Measurements from ENCODE around the gene RBM20. TPM values are rescaled to one million over a fixed set of nuclear protein-coding genes. Genes with fewer than 3 reads are reported as not detected.

Gene RBM20
- total and polyA plus RNA-seq, 12 donors: 0.07 to 2.3 (median 0.28) TPM; not detected in 2

DNA sequence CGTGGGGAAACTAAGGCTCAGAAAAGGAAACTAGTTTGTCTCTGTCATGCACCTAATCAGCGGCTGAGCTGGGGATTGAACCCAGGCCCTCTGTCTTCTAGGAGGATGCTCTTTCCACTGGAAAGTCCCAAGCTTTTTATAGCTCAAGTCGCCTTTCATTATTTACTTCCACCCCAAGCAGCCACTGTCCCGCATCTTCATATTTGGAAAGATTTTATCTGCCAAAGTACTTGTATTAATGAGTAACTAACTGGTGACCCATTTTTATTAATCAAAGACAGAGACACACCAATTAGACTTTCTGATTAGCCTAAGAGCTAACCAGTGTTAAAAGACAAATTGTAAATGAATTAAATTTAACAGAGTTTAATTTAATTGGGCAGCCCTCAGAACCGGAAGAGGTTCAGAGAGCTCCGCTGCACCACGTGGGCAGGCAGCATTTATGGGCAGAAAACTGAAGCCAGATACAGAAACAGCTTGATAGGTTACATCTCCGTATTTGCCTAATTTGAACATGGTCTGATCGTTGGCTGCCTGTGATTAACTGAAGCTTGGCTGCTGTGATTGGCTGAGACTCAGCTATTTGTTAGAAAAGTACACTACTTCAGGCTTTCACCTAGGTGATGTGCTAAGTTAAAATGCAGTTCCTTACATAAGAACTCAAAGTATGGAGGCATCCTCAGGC, 149.1 kb downstream of the RBM20 start:
- H3K27ac ChIP-seq: no peak overlapping the region
- 78 to 85% (median 83%) methylated on average over 9 of the region's 9 CpGs for WGBS, 4 donors
- H3K36me3 ChIP-seq (replicated peaks in 1 of 2): no peaks in the 10 kb centered on the region
- no peak overlapping the region for H3K4me3 ChIP-seq
- TF ChIP-seq POLR2A (IDR thresholded peaks at IDR 0.05): no peak
- TF ChIP-seq, protein P1, sequence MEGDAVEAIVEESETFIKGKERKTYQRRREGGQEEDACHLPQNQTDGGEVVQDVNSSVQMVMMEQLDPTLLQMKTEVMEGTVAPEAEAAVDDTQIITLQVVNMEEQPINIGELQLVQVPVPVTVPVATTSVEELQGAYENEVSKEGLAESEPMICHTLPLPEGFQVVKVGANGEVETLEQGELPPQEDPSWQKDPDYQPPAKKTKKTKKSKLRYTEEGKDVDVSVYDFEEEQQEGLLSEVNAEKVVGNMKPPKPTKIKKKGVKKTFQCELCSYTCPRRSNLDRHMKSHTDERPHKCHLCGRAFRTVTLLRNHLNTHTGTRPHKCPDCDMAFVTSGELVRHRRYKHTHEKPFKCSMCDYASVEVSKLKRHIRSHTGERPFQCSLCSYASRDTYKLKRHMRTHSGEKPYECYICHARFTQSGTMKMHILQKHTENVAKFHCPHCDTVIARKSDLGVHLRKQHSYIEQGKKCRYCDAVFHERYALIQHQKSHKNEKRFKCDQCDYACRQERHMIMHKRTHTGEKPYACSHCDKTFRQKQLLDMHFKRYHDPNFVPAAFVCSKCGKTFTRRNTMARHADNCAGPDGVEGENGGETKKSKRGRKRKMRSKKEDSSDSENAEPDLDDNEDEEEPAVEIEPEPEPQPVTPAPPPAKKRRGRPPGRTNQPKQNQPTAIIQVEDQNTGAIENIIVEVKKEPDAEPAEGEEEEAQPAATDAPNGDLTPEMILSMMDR (IDR thresholded peaks at IDR 0.05): no peak
- DNase-seq: peak in 1 of 7 donors; percentile 65
- peaks cover 7 to 11% of the 10 kb centered on the region in 2 donors for H3K4me1 ChIP-seq (replicated peaks in 1 of 2)
- intact Hi-C loops (cut with DNase I): no loop called here
- H3K27me3 ChIP-seq: no peaks in the 10 kb centered on the region
- no peaks in the 10 kb centered on the region for H3K9me3 ChIP-seq (replicated peaks in 1 of 3)

GRCh38 chr10:110793886-110794285, 149.8 kb downstream of the RBM20 start:
- peak overlapping the region in 1 of 5 donors; percentile 40 for H3K27ac ChIP-seq
- TF ChIP-seq, protein P1 (IDR thresholded peaks at IDR 0.05): no peak
- TF ChIP-seq POLR2A (IDR thresholded peaks at IDR 0.05): no peak
- DNase-seq: no peak

GRCh38 chr10:110794808-110795207, 150.7 kb downstream of the RBM20 start:
- Histone ChIP-seq H3K27me3 (no peaks in the 10 kb centered on the region), H3K27ac (peak overlapping the region in 1 of 5 donors; percentile 40), H3K4me1 (replicated peaks in 1 of 2) (no peaks in the 10 kb centered on the region), H3K36me3 (replicated peaks in 1 of 2) (no peaks in the 10 kb centered on the region), H3K9me3 (replicated peaks in 1 of 3) (no peaks in the 10 kb centered on the region), H3K4me3 (no peak overlapping the region)
- TF ChIP-seq, protein P1 (IDR thresholded peaks at IDR 0.05): no peak
- TF ChIP-seq POLR2A (IDR thresholded peaks at IDR 0.05): no peak
- peak in 1 of 7 donors; percentile 88 for DNase-seq
- 73 to 86% (median 86%) methylated on average over 3 to 4 of the region's 4 CpGs for WGBS, 4 donors
- intact Hi-C loops (cut with DNase I): no loop called here

More at GRCh38 chr10:110793886-110794285, 149.8 kb downstream of the RBM20 start:
- 93 to 96% (median 95%) methylated on average over 6 of the region's 6 CpGs for WGBS, 4 donors
- no peaks in the 10 kb centered on the region for H3K9me3 ChIP-seq (replicated peaks in 1 of 3)
- H3K36me3 ChIP-seq (replicated peaks in 1 of 2): no peaks in the 10 kb centered on the region
- intact Hi-C loops (cut with DNase I): no loop called here
- H3K27me3 ChIP-seq: no peaks in the 10 kb centered on the region
- no peak overlapping the region for H3K4me3 ChIP-seq
- H3K4me1 ChIP-seq (replicated peaks in 1 of 2): peaks cover under 1 to 5% of the 10 kb centered on the region in 2 donors

DNA sequence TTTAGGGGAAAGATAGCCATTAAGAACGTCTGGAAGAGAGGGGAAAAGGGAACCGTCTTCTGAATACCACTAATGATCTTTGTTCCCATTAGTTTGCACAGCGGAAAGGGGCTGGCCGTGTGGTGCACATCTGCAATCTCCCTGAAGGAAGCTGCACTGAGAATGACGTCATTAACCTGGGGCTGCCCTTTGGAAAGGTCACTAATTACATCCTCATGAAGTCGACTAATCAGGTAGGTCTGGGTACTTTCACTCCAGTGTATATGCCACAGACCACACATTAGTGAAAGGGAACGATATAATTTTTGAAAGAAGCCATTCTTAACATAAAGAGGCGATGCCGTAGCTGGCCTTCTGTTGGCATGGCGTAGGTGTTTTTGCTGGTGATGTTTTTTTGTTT, 153.3 kb downstream of the RBM20 start:
- DNase-seq: no peak
- Histone ChIP-seq H3K4me1 (replicated peaks in 1 of 2) (no peaks in the 10 kb centered on the region), H3K27me3 (no peaks in the 10 kb centered on the region), H3K4me3 (no peak overlapping the region), H3K36me3 (replicated peaks in 1 of 2) (no peaks in the 10 kb centered on the region), H3K9me3 (replicated peaks in 1 of 3) (no peaks in the 10 kb centered on the region), H3K27ac (no peak overlapping the region)
- intact Hi-C loops (cut with DNase I): no loop called here
- TF ChIP-seq, protein P1 (IDR thresholded peaks at IDR 0.05): no peak
- no peak for TF ChIP-seq POLR2A (IDR thresholded peaks at IDR 0.05)
- WGBS, 4 donors: 76 to 80% (median 77%) methylated on average over 10 of the region's 10 CpGs

Measured in adrenal gland (tissue), 12 donors.